ENCODE measurements around the gene NPPB. TPM values are rescaled to one million over a fixed set of nuclear protein-coding genes. Genes with fewer than 3 reads are reported as not detected.

Gene NPPB
- total RNA-seq, 1 donor from 2014 or later, result not detected

DNA sequence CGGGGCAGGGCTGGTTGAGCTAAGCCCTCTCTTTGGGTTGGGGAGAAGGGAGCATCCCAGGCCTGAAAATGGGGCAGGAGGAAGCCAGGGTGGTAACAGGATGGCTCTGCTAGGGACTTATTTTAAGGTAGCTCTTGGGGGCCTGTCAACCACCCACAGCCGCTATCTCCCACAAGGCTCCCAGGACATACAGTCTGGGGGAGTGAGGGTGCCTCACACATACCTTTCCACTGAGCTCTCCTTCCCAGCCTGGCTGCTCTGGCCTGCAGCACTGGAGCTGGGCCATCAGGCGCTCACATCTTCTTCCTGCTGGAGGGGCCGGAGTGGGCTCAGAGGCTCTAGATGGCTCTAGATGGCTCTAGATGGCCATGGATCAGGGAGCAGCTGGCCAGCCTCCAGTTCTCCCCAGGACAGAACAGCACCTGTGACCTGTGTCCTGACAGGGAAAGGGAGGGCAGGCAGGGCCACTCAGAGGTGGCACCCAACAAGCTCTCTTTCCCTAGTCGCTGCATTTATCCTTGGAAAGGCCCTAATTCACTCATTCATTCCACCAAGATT lies 11.0 kb upstream of the NPPB start:
- no peaks in the 10 kb centered on the region for H3K9me3 Mint-ChIP-seq (ENCODE audit: low read depth)
- no peaks in the 10 kb centered on the region for H3K4me1 Mint-ChIP-seq (ENCODE audit: low read depth)
- DNase-seq (ENCODE audit: low spot score), result no peak
- TF ChIP-seq, protein P1, sequence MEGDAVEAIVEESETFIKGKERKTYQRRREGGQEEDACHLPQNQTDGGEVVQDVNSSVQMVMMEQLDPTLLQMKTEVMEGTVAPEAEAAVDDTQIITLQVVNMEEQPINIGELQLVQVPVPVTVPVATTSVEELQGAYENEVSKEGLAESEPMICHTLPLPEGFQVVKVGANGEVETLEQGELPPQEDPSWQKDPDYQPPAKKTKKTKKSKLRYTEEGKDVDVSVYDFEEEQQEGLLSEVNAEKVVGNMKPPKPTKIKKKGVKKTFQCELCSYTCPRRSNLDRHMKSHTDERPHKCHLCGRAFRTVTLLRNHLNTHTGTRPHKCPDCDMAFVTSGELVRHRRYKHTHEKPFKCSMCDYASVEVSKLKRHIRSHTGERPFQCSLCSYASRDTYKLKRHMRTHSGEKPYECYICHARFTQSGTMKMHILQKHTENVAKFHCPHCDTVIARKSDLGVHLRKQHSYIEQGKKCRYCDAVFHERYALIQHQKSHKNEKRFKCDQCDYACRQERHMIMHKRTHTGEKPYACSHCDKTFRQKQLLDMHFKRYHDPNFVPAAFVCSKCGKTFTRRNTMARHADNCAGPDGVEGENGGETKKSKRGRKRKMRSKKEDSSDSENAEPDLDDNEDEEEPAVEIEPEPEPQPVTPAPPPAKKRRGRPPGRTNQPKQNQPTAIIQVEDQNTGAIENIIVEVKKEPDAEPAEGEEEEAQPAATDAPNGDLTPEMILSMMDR (IDR thresholded peaks at IDR 0.05), result no peak
- no peak overlapping the region for H3K27ac Mint-ChIP-seq (ENCODE audit: unreplicated experiment)
- H3K27me3 Mint-ChIP-seq (ENCODE audit: low read depth), result peaks cover 36% of the 10 kb centered on the region
- no peaks in the 10 kb centered on the region for H3K36me3 Mint-ChIP-seq (ENCODE audit: low read depth)
- no peak overlapping the region for H3K4me3 Mint-ChIP-seq (ENCODE audit: unreplicated experiment)

DNA sequence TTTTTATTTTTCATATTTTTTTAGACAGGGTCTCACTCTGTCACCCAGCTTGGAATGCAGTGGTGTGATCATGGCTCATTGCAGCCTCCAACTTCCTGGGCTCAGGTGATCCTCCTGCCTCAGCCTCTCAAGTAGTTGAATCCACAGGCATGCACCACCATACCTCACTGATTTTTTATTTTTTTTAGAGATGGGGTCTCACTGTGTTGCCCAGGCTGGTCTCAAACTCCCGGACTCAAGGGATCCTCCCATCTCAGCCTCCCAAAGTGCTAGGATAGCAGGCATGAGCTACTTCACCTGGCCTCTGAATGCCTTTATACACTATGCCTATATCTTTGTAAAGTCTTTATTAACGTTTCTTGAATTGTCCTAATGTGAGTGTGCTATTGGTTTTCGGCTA lies 10.4 kb upstream of the NPPB start:
- Mint-ChIP-seq H3K4me1 (ENCODE audit: low read depth) (no peaks in the 10 kb centered on the region), H3K27ac (ENCODE audit: unreplicated experiment) (no peak overlapping the region), H3K9me3 (ENCODE audit: low read depth) (no peaks in the 10 kb centered on the region), H3K4me3 (ENCODE audit: unreplicated experiment) (no peak overlapping the region), H3K36me3 (ENCODE audit: low read depth) (no peaks in the 10 kb centered on the region), H3K27me3 (ENCODE audit: low read depth) (peaks cover 34% of the 10 kb centered on the region)
- DNase-seq (ENCODE audit: low spot score), result no peak
- TF ChIP-seq, protein P1 (IDR thresholded peaks at IDR 0.05), result no peak

DNA sequence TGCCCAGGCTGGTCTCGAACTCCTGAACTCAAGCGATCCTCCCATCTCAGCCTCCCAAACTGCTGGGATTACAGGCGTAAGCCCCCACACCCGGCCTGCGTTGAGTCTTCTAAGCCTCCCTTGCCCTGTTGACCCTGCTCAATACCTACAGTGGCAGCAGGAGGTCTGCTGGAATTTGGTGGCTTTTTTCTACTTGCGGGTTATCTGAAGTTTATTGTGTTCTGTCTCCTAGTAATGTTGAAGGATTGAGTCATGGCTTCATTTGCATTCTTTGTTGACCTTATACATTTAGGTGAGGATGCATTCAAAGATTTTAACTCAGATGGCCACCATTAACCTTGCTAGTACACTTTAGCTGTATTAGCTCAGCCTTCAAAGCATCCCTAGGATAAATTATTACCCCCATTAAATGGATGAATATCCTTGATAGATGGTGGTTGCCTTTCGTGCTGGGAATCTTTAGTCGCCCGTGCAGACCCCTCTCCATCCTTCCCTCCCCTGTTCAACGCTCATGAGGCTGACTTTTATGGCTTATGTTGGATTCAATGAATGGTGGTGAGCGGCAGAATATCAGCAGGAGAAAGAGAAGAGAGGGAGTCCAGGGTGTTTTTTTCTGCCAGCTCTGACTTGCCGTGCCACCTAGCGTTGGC lies 9.7 kb upstream of the NPPB start:
- H3K27ac Mint-ChIP-seq (ENCODE audit: unreplicated experiment), result no peak overlapping the region
- H3K36me3 Mint-ChIP-seq (ENCODE audit: low read depth), result no peaks in the 10 kb centered on the region
- H3K4me3 Mint-ChIP-seq (ENCODE audit: unreplicated experiment), result no peak overlapping the region
- no peak for DNase-seq (ENCODE audit: low spot score)
- no peaks in the 10 kb centered on the region for H3K9me3 Mint-ChIP-seq (ENCODE audit: low read depth)
- H3K4me1 Mint-ChIP-seq (ENCODE audit: low read depth), result no peaks in the 10 kb centered on the region
- H3K27me3 Mint-ChIP-seq (ENCODE audit: low read depth), result peaks cover 32% of the 10 kb centered on the region
- TF ChIP-seq, protein P1 (IDR thresholded peaks at IDR 0.05), result no peak

DNA sequence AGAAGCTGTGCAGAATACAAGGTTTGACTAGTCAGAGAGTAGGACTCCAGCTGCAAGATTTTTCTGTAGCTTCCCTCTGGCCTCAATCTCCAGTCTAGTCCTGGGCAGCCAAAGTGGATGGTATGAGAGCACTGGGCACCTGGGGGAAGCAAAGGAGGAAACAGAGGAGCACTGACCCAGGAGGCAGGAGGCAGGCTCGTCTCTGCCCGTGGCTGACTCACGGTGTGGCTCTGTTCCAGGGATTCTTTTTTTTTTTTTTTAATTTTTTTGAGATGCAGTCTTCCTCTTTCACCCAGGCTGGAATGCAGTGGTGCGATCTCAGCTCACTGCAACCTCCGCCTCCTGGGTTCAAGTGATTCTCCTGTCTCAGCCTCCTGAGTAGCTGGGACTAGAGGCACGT lies 4.1 kb upstream of the NPPB start:
- Mint-ChIP-seq H3K4me3 (ENCODE audit: unreplicated experiment) (no peak overlapping the region), H3K36me3 (ENCODE audit: low read depth) (no peaks in the 10 kb centered on the region), H3K9me3 (ENCODE audit: low read depth) (peaks cover 2% of the 10 kb centered on the region), H3K4me1 (ENCODE audit: low read depth) (no peaks in the 10 kb centered on the region), H3K27ac (ENCODE audit: unreplicated experiment) (no peak overlapping the region), H3K27me3 (ENCODE audit: low read depth) (peaks cover 34% of the 10 kb centered on the region)
- TF ChIP-seq, protein P1 (IDR thresholded peaks at IDR 0.05), result no peak
- DNase-seq (ENCODE audit: low spot score), result no peak

DNA sequence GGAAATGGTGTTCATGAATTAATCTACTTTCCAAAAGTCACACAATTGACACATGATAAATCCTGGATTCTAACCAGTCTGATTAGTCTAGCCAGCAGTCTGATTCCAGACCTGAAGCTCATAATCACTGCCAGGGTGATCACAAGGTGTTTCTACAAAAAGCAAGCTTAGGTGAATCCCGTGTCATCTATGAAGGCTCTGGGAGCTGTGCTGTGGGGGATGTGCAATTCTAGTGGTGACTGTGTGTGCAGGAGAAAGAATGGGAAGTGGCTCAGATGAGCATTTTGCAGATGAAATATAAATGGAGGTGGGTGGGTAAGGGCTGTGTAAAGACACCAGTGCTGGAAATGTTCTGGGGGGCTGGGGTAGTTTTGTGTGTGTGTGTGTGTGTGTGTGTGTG lies 1.8 kb upstream of the NPPB start:
- no peak overlapping the region for H3K27ac Mint-ChIP-seq (ENCODE audit: unreplicated experiment)
- no peaks in the 10 kb centered on the region for H3K36me3 Mint-ChIP-seq (ENCODE audit: low read depth)
- no peaks in the 10 kb centered on the region for H3K4me1 Mint-ChIP-seq (ENCODE audit: low read depth)
- H3K27me3 Mint-ChIP-seq (ENCODE audit: low read depth), result peaks cover 41% of the 10 kb centered on the region
- no peak for DNase-seq (ENCODE audit: low spot score)
- TF ChIP-seq, protein P1 (IDR thresholded peaks at IDR 0.05), result no peak
- peaks cover 2% of the 10 kb centered on the region for H3K9me3 Mint-ChIP-seq (ENCODE audit: low read depth)
- H3K4me3 Mint-ChIP-seq (ENCODE audit: unreplicated experiment), result no peak overlapping the region

All from chondrocyte (in vitro differentiated cells).